Skeletal muscle satellite cell (primary cell): ENCODE results near the gene DRAXIN.

Experiments used
- H3K27me3 ChIP-seq: 2 replicates; pipeline ENCODE4 v1.7.0; 2013; ENCODE audit warnings: low read length; ENCODE audit not compliant: control insufficient read depth, insufficient read depth
- H3K36me3 ChIP-seq: 2 replicates; pipeline ENCODE4 v1.7.0; 2013; ENCODE audit warnings: mild to moderate bottlenecking, control low read depth, low read length; ENCODE audit not compliant: insufficient read depth
- H3K4me1 ChIP-seq: 2 replicates; pipeline ENCODE4 v1.7.0; 2013; ENCODE audit warnings: low read length; ENCODE audit not compliant: control insufficient read depth, insufficient read depth
- H3K4me2 ChIP-seq: 2 replicates; pipeline ENCODE4 v1.7.0; 2013; ENCODE audit warnings: mild to moderate bottlenecking, low read length
- H3K4me3 ChIP-seq: 2 replicates; pipeline ENCODE4 v1.7.0; 2013; ENCODE audit warnings: low read length
- H3K9ac ChIP-seq: 2 replicates; pipeline ENCODE4 v1.7.0; 2013; ENCODE audit warnings: mild to moderate bottlenecking, low read depth, low read length, moderate library complexity
- H3K9me3 ChIP-seq: replicated peaks from 2 replicates; pipeline ENCODE4 v1.7.0; 2013; ENCODE audit warnings: mild to moderate bottlenecking, control low read depth, low read length

Gene DRAXIN

DNA sequence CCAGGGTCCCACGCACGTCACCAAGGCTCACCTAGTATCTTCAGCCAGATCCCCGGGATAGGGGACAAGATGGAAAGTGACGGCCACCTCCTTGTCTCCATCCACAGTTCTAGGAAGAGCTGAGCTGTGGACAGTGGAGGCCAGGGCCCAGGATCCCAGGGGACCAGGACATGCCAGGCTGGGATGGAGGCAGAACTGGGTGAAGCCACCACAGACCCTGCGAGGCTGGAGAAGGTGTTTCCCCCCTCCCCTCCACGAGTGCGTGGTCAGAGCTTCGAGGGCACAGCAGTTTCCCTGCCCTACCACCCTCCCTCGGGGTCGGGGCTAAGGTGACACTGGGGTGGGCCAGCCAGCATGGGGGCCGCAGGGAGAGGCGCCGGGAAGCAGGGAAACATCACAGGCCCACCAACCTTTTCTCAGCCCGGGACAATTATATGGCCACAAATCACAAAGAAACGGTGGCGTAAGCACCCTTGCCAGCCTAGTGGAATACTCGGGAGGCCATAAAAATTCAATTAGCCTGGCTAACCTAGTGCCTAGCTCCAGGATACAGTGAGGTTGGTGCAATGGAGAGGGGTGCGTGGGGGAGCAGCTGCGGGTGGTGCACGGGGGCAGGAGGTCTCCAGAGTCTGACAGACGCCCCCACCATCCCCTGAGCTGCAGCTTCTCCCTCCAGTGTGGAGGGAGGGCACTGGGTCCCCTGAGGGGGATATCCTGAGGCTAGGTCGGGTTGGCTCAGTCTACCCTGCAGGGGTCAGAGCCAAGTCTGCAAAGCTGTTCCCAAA, 13.4 kb downstream of the DRAXIN start:
- Histone ChIP-seq H3K9me3 (no peaks in the 10 kb centered on the region), H3K4me3 (no peak overlapping the region), H3K36me3 (no peaks in the 10 kb centered on the region), H3K4me1 (peaks cover 15% of the 10 kb centered on the region), H3K9ac (no peak overlapping the region), H3K4me2 (no peak overlapping the region), H3K27me3 (peaks cover 81% of the 10 kb centered on the region)

DNA sequence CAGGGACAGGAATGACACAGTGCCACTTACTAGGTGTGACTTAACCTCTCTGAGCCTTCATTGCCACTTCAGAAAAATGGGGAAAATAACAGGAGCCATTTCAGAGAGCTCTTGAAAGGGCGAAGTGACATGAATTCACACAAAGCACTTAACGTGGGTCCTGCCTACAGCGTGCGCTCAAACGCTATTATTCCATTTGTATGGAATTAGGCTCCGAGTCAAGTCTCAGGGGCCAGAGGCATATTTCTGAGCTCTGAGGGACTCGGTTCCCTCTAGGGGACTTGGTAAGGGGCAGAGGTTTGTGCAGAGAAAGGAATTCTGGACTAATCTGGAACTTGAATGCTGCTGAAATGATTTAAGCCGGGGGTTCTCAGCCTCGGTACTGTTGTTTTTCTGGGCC, 14.1 kb downstream of the DRAXIN start:
- no peak overlapping the region for H3K4me2 ChIP-seq
- H3K27me3 ChIP-seq = peaks cover 76% of the 10 kb centered on the region
- peaks cover 14% of the 10 kb centered on the region for H3K4me1 ChIP-seq
- no peak overlapping the region for H3K9ac ChIP-seq
- no peaks in the 10 kb centered on the region for H3K36me3 ChIP-seq
- H3K4me3 ChIP-seq = no peak overlapping the region
- no peaks in the 10 kb centered on the region for H3K9me3 ChIP-seq

DNA sequence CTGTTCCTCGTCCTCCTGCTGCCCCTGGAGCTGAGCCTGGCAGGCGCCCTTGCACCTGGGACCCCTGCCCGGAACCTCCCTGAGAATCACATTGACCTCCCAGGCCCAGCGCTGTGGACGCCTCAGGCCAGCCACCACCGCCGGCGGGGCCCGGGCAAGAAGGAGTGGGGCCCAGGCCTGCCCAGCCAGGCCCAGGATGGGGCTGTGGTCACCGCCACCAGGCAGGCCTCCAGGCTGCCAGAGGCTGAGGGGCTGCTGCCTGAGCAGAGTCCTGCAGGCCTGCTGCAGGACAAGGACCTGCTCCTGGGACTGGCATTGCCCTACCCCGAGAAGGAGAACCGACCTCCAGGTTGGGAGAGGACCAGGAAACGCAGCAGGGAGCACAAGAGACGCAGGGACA, 14.8 kb downstream of the DRAXIN start:
- Histone ChIP-seq H3K9me3 (no peaks in the 10 kb centered on the region), H3K4me2 (no peak overlapping the region), H3K27me3 (peaks cover 69% of the 10 kb centered on the region), H3K36me3 (no peaks in the 10 kb centered on the region), H3K4me1 (peaks cover 7% of the 10 kb centered on the region), H3K4me3 (no peak overlapping the region), H3K9ac (no peak overlapping the region)

DNA sequence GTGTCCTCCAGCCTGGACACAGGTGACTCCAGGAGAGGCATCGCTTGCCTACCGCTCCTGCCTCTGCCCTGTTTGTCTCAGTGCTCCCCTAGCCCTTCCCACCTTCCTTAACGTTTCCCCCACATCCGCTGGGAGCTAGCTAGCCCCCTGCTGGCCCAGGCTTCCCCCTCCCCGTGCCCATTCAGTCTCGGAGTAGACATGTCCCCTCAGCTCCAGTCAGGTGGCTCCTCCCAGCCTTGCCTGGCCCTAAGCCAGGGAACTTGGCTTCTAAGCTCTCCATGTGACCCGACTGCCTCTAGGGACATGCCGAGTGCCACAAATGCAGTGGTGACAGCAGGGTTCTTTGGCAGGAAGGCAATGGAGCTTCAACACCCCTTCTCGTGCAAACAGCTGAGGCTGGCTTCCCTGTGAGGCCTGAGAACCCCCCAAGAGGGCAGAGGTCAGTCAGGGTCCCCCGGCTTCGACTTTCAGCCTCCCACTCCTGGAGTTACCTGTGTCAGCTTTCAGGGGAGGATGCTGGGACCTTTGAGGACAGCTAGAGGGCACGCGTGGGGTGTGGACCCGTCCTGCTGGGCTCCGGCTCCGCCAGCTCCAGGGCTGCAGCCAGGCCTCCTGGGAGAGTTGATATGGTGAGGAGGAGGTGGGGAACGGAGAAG, 16.2 kb downstream of the DRAXIN start:
- no peak overlapping the region for H3K4me2 ChIP-seq
- H3K9ac ChIP-seq = no peak overlapping the region
- no peak overlapping the region for H3K4me3 ChIP-seq
- H3K4me1 ChIP-seq = no peaks in the 10 kb centered on the region
- H3K27me3 ChIP-seq = peaks cover 62% of the 10 kb centered on the region
- no peaks in the 10 kb centered on the region for H3K36me3 ChIP-seq
- H3K9me3 ChIP-seq = no peaks in the 10 kb centered on the region

DNA sequence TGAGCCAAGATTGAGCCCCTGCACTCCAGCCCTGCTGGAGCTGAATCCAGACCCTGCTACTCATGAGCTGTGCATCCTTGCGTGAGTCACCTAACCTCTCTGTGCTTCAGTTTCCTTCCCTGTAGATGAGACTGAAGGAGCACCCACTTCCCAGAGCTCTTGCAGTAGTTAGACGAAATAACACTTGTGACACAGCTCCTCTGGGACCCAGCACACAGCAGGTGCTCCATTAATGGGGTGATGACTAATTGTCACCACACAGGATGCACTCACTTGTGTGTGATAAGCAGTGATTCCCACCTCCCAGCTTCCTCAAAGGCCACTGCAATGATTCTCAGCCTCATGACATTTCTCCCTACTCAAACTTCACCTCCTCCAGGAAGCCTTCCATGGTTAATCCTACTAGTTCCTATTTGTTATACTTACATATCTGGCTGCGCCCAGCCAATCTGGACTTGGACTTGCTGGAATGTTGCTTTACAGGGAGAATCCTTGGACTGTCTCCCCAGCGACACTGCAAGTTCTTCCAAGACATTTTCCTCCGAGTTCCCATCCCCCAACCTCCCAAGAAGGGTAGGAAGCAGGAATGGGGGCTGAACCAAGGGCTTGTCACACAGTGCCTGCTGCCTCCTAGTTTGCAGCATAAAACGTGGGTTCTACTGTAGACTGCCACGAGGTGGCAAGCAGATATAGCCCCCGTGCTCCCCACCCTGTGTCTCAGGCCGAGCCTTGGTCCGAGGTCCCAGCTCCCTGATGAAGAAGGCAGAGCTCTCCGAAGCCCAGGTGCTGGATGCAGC, 17.2 kb downstream of the DRAXIN start:
- Histone ChIP-seq H3K27me3 (peaks cover 59% of the 10 kb centered on the region), H3K4me3 (no peak overlapping the region), H3K4me1 (no peaks in the 10 kb centered on the region), H3K9ac (no peak overlapping the region), H3K4me2 (no peak overlapping the region), H3K36me3 (no peaks in the 10 kb centered on the region), H3K9me3 (no peaks in the 10 kb centered on the region)

DNA sequence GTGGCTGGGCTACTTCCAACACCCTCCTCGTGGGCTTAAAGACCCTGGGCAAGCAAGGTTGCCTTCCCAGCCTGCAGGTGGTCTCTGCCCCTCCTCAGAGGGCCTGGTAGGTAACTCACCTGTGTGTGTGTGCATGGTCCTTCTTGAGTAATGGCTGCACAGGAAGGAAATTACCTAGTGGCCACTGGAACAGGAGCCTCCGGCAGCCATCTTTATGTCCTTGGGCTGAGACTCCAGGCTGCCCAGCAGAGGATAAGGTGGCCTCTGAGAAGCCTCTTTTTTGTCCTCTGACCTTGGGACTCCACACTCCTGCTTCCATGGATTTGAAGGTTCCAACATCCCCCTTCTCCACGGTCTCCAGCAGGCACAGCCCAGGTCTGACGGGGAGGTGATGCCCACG, 20.0 kb downstream of the DRAXIN start:
- no peaks in the 10 kb centered on the region for H3K4me1 ChIP-seq
- no peak overlapping the region for H3K4me3 ChIP-seq
- no peak overlapping the region for H3K9ac ChIP-seq
- H3K27me3 ChIP-seq = peaks cover 54% of the 10 kb centered on the region
- H3K4me2 ChIP-seq = no peak overlapping the region
- H3K36me3 ChIP-seq = no peaks in the 10 kb centered on the region
- H3K9me3 ChIP-seq = no peaks in the 10 kb centered on the region

DNA sequence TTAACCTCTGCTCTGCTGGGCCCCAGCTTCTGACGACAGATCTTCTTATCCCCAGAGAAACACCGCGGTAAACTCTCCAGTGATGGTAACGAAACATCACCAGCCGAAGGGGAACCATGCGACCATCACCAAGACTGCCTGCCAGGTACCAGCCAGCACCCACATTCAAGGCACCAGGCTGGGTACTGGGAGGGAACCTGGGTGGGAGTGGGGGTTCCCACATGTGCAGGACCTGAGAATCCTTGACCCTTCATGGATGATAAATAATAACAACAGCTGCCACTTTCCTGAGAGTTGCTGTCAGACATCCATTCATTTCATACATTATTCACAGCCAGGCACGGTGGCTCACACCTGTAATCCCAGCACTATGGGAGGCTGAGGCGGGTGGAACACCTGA, 20.8 kb downstream of the DRAXIN start:
- no peaks in the 10 kb centered on the region for H3K36me3 ChIP-seq
- H3K9ac ChIP-seq = no peak overlapping the region
- H3K9me3 ChIP-seq = no peaks in the 10 kb centered on the region
- H3K4me3 ChIP-seq = no peak overlapping the region
- H3K4me2 ChIP-seq = no peak overlapping the region
- H3K4me1 ChIP-seq = no peaks in the 10 kb centered on the region
- H3K27me3 ChIP-seq = peaks cover 52% of the 10 kb centered on the region

DNA sequence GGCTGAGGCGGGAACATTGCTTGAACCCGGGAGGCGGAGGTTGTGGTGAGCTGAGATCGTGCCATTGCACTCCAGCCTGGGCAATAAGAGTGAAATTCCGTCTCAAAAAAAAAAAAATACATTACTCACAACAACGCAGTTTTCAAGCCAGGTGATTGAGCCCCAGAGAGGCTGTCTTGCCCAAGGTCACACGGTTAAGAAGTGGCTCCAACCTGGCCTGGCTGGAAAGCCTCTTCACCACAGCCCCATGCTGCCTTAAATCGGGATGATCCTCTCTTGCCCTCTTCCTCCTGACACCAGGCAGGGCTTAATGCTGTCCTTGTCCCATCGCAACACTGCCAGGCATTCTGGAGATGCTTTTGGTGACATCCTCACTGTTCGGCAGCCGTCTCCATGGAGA, 21.6 kb downstream of the DRAXIN start:
- Histone ChIP-seq H3K27me3 (peaks cover 44% of the 10 kb centered on the region), H3K4me3 (no peak overlapping the region), H3K4me1 (no peaks in the 10 kb centered on the region), H3K9me3 (no peaks in the 10 kb centered on the region), H3K9ac (no peak overlapping the region), H3K36me3 (no peaks in the 10 kb centered on the region), H3K4me2 (no peak overlapping the region)

DNA sequence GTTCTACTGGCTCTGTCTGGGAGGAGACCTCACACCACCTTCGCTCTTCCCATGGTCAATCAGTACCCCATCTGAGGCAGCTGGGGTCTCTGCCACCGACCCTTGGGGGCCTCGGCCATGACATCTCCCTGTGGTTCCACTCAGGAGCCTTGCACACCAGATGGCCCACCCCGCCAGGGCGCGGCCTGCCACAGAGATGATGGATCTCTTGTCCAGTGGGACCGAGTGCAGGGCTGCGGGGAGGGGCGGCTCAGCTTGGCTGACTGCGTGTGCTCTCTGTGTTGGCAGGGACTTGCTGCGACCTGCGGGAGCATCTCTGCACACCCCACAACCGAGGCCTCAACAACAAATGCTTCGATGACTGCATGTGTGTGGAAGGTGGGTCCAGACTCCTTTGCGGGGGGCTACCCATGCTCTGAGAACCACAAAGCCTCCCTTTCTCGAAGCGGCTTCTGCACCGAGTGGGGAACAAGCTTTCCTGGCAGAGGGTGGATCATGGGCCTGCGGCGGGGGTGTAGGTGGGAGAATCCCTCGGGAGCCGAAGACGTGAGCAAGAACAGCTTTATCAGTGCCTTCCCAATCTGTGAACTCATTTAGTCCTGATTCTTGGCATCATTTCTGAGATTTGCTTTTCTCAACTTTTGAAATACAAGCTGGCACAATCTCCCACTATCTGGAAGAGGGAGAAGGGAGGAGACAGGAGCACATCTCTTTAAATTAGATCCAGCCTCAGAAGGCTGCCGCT, 23.5 kb downstream of the DRAXIN start:
- H3K4me1 ChIP-seq = peaks cover 6% of the 10 kb centered on the region
- peaks cover 40% of the 10 kb centered on the region for H3K27me3 ChIP-seq
- H3K9me3 ChIP-seq = no peaks in the 10 kb centered on the region
- H3K36me3 ChIP-seq = no peaks in the 10 kb centered on the region
- no peak overlapping the region for H3K4me3 ChIP-seq
- H3K4me2 ChIP-seq = no peak overlapping the region
- no peak overlapping the region for H3K9ac ChIP-seq

DNA sequence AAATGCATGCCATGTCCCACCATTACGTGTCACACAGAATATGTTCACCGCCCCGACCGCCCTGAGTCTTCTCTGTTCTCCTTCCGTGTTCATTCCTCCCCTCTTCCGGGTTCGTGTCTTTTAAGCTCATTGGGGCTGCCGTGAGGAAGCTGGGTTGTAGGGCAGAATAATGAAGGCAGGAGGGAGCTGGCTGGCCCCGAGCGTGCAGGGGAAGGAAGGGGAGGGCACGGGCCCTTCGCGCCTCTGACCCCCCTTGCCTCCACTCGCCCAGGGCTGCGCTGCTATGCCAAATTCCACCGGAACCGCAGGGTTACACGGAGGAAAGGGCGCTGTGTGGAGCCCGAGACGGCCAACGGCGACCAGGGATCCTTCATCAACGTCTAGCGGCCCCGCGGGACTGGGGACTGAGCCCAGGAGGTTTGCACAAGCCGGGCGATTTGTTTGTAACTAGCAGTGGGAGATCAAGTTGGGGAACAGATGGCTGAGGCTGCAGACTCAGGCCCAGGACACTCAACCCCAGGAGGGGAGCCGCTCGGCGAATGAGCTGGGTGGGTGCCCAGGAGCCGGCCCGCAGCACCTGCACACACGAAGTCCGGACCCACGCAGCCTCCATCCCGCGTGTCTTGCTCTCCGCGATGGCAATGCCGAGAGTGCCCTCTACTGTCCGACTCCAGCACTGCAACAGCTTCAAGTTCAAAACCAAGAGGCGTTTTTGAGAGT, 28.0 kb downstream of the DRAXIN start:
- Histone ChIP-seq H3K9ac (no peak overlapping the region), H3K4me3 (peak overlapping the region; percentile 31)

DNA sequence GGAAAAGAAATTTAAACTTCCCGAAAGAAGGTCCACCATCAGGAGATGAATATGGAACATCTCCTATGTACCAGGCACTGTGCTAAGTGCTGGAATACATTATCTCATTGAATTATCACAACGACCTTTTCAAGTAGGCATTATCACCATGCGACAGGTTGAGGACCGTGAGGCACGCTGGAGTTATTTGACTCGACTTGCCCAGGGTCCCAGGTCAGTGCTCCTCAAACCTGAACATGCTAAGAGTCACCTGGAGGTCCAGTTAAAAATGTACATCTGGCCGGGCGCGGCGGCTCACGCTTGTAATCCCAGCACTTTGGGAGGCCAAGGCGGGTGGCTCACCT, 28.5 kb downstream of the DRAXIN start:
- Histone ChIP-seq H3K4me2 (no peak overlapping the region), H3K9ac (no peak overlapping the region), H3K4me3 (no peak overlapping the region), H3K9me3 (no peaks in the 10 kb centered on the region), H3K4me1 (peaks cover 6% of the 10 kb centered on the region), H3K36me3 (no peaks in the 10 kb centered on the region), H3K27me3 (peaks cover 43% of the 10 kb centered on the region)

More for the DNA sequence above, 28.0 kb downstream of the DRAXIN start:
- peak overlapping the region; percentile 68 for H3K4me2 ChIP-seq
- peaks cover 6% of the 10 kb centered on the region for H3K4me1 ChIP-seq
- H3K9me3 ChIP-seq = no peaks in the 10 kb centered on the region
- peaks cover 41% of the 10 kb centered on the region for H3K27me3 ChIP-seq
- H3K36me3 ChIP-seq = no peaks in the 10 kb centered on the region
